Neuron (in vitro differentiated cells): Measurements from ENCODE around the gene EMILIN3.
A peak's percentile ranks its signal among the peaks of the same experiment; 100 is the strongest.

Source experiments
- H2AFZ ChIP-seq: one replicate; pipeline ENCODE4 v1.6.1; 2013; ENCODE audit warnings: low read depth, mild to moderate bottlenecking, inconsistent platforms, low read length, moderate library complexity
- H3K27me3 ChIP-seq: one replicate; pipeline ENCODE4 v1.6.1; 2013; ENCODE audit warnings: low read length; ENCODE audit not compliant: insufficient read depth
- H3K36me3 ChIP-seq: one replicate; pipeline ENCODE4 v1.6.1; 2013; ENCODE audit warnings: low read length; ENCODE audit not compliant: insufficient read depth
- H3K4me1 ChIP-seq: one replicate; pipeline ENCODE4 v1.6.1; 2013; ENCODE audit warnings: low read length; ENCODE audit not compliant: insufficient read depth
- H3K4me3 ChIP-seq: 2 replicates; pipeline ENCODE4 v1.5.1; 2013; ENCODE audit warnings: mild to moderate bottlenecking, low read length, moderate library complexity
- H3K9me3 ChIP-seq: one replicate; pipeline ENCODE4 v1.6.1; 2013; ENCODE audit warnings: low read length

The EMILIN3 gene

DNA sequence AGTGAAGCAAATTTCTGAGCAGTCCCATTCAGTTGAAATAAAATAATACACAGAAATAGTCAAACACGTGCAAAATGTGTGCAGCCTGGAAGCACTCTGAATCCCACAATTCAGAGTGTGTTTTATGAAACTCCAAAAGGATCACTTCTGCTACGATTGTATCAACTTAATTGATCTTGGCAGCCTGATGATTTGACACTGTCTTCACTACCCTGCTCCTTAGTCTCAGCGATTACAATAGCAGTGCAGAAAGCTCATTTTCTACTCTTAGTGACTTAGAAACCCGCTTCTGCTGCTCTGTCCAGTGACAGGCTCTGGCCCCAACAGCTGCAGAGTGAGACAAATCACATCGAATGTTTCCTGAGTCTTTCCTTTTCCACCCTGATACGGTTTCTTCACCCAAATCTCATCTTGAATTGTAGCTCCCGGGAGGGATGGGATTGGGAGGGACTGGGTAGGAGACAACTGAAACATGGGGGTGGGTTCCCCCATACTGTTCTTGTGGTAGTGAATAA is 16.2 kb upstream of the EMILIN3 start:
- H3K9me3 ChIP-seq: no peaks in the 10 kb centered on the region
- no peak overlapping the region for H3K4me3 ChIP-seq
- H3K4me1 ChIP-seq: peaks cover 3% of the 10 kb centered on the region
- H2AFZ ChIP-seq: no peak overlapping the region
- H3K27me3 ChIP-seq: no peaks in the 10 kb centered on the region
- H3K36me3 ChIP-seq: no peaks in the 10 kb centered on the region

- H2AFZ ChIP-seq: no peak overlapping the region
- H3K27me3 ChIP-seq: peaks cover 13% of the 10 kb centered on the region
- no peaks in the 10 kb centered on the region for H3K9me3 ChIP-seq
- H3K4me1 ChIP-seq: no peaks in the 10 kb centered on the region
- no peaks in the 10 kb centered on the region for H3K36me3 ChIP-seq
- no peak overlapping the region for H3K4me3 ChIP-seq
Measured at GRCh38 chr20:41380551-41381193, 14.1 kb upstream of the EMILIN3 start.

DNA sequence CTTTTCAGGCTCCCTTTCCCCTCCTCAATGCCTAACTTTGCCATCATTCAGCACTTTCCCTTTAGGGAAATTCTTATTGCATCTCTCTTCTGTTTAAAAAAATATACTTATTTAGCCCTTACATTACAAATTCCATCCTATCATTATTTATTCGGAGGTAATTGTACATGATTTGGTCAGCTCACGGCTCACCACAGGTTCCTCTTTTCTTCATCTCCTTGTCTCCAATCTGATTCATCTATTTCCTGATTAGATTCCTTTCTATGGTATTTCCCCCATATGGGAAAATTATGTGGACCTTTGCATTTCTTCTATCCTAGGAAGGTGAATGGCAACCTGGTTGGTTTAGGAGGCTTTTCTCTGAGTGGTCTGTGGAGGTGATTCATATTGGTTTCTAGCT is 12.9 kb upstream of the EMILIN3 start:
- Histone ChIP-seq H3K9me3 (no peaks in the 10 kb centered on the region), H3K4me1 (peaks cover under 1% of the 10 kb centered on the region)

GRCh38 chr20:41377275-41377674 is 10.7 kb upstream of the EMILIN3 start:
- H3K27me3 ChIP-seq: peaks cover 13% of the 10 kb centered on the region

More for the DNA sequence above, 12.9 kb upstream of the EMILIN3 start:
- no peak overlapping the region for H3K4me3 ChIP-seq
- H3K36me3 ChIP-seq: no peaks in the 10 kb centered on the region
- H2AFZ ChIP-seq: no peak overlapping the region
- peaks cover 13% of the 10 kb centered on the region for H3K27me3 ChIP-seq

GRCh38 chr20:41376349-41376748 is 9.7 kb upstream of the EMILIN3 start:
- Histone ChIP-seq H3K9me3 (no peaks in the 10 kb centered on the region), H3K4me3 (no peak overlapping the region), H3K36me3 (no peaks in the 10 kb centered on the region), H3K4me1 (peaks cover 3% of the 10 kb centered on the region), H3K27me3 (peaks cover 13% of the 10 kb centered on the region), H2AFZ (no peak overlapping the region)

More at GRCh38 chr20:41377275-41377674, 10.7 kb upstream of the EMILIN3 start:
- Histone ChIP-seq H2AFZ (no peak overlapping the region), H3K4me3 (no peak overlapping the region), H3K36me3 (no peaks in the 10 kb centered on the region), H3K4me1 (peaks cover 3% of the 10 kb centered on the region), H3K9me3 (no peaks in the 10 kb centered on the region)

DNA sequence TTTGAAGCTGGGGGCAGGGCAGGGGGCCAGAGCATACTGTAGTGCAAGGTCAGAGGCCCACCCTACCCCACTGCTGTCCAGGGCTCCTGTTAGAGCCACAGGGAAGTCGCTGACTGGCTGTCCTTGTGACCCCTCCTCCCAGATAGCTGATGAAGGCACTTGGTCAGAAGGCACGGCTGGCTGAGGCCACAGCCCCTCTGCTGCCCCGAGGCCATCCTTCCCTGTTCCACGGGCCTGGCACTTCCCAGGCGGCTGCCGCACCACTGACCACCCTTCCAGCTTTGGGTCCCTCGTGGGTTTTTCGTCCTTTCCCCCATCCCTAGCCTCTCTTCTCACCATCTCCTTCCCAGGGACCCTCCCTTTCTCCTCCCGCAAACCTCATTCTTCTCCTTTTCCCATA is 9.2 kb upstream of the EMILIN3 start:
- no peaks in the 10 kb centered on the region for H3K9me3 ChIP-seq
- no peak overlapping the region for H3K4me3 ChIP-seq
- no peak overlapping the region for H2AFZ ChIP-seq
- H3K4me1 ChIP-seq: peaks cover 3% of the 10 kb centered on the region
- H3K36me3 ChIP-seq: no peaks in the 10 kb centered on the region
- peaks cover 13% of the 10 kb centered on the region for H3K27me3 ChIP-seq

GRCh38 chr20:41373931-41374920 is 7.6 kb upstream of the EMILIN3 start:
- Histone ChIP-seq H2AFZ (no peak overlapping the region), H3K27me3 (peaks cover 13% of the 10 kb centered on the region), H3K4me1 (peaks cover 3% of the 10 kb centered on the region), H3K4me3 (no peak overlapping the region), H3K36me3 (no peaks in the 10 kb centered on the region), H3K9me3 (no peaks in the 10 kb centered on the region)

DNA sequence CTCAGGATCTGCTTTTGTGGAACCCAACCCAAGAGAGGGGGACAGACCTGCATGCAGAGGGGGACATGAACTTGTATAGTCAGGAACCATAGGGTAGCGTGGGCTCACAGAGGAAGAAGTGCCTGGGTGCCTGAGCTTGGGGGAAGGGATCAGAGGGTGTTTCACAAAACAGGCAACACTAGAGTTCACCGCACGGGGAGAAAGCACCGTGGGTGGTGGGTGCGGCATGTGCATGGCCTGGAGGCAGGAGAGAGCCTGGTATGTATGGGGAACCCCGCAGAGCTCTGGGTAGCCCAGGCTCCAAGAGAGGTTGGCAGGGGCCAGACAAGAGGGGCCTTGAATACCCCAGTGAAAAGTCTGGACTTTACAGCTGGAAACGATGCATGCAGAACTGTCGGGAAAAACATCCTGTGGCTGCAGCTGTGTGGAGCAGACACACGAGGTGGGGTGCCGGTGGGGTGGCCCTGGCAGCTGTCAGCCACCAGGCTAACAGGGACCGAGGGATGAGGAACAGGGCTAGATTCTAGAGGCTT is 6.7 kb upstream of the EMILIN3 start:
- Histone ChIP-seq H2AFZ (no peak overlapping the region), H3K4me3 (no peak overlapping the region), H3K4me1 (peaks cover 3% of the 10 kb centered on the region), H3K27me3 (peaks cover 13% of the 10 kb centered on the region), H3K9me3 (no peaks in the 10 kb centered on the region), H3K36me3 (no peaks in the 10 kb centered on the region)

GRCh38 chr20:41371371-41371770 is 4.8 kb upstream of the EMILIN3 start:
- Histone ChIP-seq H3K4me1 (peaks cover 3% of the 10 kb centered on the region), H2AFZ (no peak overlapping the region), H3K4me3 (no peak overlapping the region), H3K27me3 (peaks cover 10% of the 10 kb centered on the region), H3K36me3 (no peaks in the 10 kb centered on the region), H3K9me3 (peaks cover 6% of the 10 kb centered on the region)

- Histone ChIP-seq H2AFZ (no peak overlapping the region), H3K9me3 (peaks cover 6% of the 10 kb centered on the region), H3K4me3 (no peak overlapping the region), H3K27me3 (peaks cover 10% of the 10 kb centered on the region), H3K4me1 (peaks cover 3% of the 10 kb centered on the region), H3K36me3 (no peaks in the 10 kb centered on the region)
Measured at GRCh38 chr20:41370176-41370575, 3.6 kb upstream of the EMILIN3 start.

DNA sequence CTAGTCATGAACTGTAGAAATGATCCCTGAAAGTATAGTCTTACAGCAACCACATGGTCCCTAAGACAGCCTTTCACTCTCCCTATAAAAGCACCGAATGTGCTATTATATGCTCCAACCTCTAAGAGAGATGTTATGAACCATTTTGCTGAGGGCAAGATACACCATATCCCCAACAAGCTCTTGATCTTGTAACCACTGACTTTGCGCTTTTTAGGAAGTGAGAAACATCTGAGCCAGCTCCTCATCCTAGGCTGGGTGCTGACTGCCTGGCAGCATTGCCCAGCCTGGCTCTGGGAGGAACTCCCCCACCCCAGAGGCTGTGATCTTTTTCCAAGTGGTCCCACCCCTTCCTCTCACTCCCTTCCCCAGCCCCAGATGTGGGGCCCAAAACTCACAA is 3.1 kb upstream of the EMILIN3 start:
- Histone ChIP-seq H2AFZ (no peak overlapping the region), H3K36me3 (no peaks in the 10 kb centered on the region), H3K27me3 (peaks cover 10% of the 10 kb centered on the region), H3K4me1 (peaks cover 3% of the 10 kb centered on the region), H3K9me3 (peaks cover 6% of the 10 kb centered on the region), H3K4me3 (no peak overlapping the region)

DNA sequence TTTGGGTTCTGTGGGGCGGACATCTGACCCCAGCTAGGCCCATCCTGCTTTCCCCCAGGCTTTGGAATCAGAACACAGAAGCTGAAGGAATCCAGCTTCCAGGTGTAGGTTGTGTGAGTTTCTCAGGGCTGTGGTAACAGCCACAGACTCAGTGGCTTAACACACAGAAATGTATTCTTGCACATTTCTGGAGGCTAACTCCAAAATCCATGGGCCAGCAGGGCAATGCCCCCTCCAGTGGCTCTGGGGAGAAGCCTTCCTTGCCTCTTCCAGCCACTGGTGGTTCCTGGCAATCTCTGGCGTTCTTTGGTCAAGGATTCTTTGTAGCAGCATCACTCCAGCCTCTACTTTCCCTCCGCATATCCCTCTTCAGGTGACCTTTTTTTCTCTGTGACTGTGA is 1.3 kb upstream of the EMILIN3 start:
- no peaks in the 10 kb centered on the region for H3K36me3 ChIP-seq
- peaks cover 10% of the 10 kb centered on the region for H3K27me3 ChIP-seq
- no peaks in the 10 kb centered on the region for H3K4me1 ChIP-seq
- peaks cover 6% of the 10 kb centered on the region for H3K9me3 ChIP-seq
- H2AFZ ChIP-seq: no peak overlapping the region
- H3K4me3 ChIP-seq: no peak overlapping the region

- Histone ChIP-seq H3K9me3 (peaks cover 6% of the 10 kb centered on the region), H3K27me3 (peaks cover 10% of the 10 kb centered on the region), H2AFZ (peak overlapping the region; percentile 87), H3K36me3 (no peaks in the 10 kb centered on the region), H3K4me1 (no peaks in the 10 kb centered on the region), H3K4me3 (peak overlapping the region; percentile 41)
Measured at GRCh38 chr20:41367393-41367695, 726 bp upstream of the EMILIN3 start.
